Breast epithelium (tissue), 3 donors: ENCODE results near the gene CPXM2.

Experiments used
- CTCF ChIP-seq, 3 donors: fragments of 450-650 bp; IDR thresholded peaks; one replicate each; pipeline ENCODE4 v1.5.1; 2016 to 2017; ENCODE audit warnings: antibody characterized with exemption in 3 of 3, mild to moderate bottlenecking in 3 of 3, moderate library complexity in 3 of 3
- POLR2A ChIP-seq: fragments of 450-650 bp; IDR thresholded peaks from one replicate; pipeline ENCODE4 v1.6.1; 2016; ENCODE audit warnings: antibody characterized with exemption, mild to moderate bottlenecking, moderate library complexity

GRCh38 chr10:123774132-123774742, 117.4 kb downstream of the CPXM2 start:
- TF ChIP-seq CTCF (IDR thresholded peaks at IDR 0.05) (no peak), POLR2A (no peak)
